Non-pigmented ciliary epithelial cell (primary cell): ENCODE measurements around the gene EXT2.
A peak's percentile ranks its signal among the peaks of the same experiment; 100 is the strongest.

Source experiments
- DNase-seq: peaks from one replicate; pipeline ENCODE4 v3.0.0-alpha.2; 2010; ENCODE audit warnings: low read depth

EXT2 gene

GRCh38 chr11:44205352-44205751, 109.9 kb downstream of the EXT2 start:
- no peak for DNase-seq

GRCh38 chr11:44205836-44206235, 110.4 kb downstream of the EXT2 start:
- DNase-seq = no peak

DNA sequence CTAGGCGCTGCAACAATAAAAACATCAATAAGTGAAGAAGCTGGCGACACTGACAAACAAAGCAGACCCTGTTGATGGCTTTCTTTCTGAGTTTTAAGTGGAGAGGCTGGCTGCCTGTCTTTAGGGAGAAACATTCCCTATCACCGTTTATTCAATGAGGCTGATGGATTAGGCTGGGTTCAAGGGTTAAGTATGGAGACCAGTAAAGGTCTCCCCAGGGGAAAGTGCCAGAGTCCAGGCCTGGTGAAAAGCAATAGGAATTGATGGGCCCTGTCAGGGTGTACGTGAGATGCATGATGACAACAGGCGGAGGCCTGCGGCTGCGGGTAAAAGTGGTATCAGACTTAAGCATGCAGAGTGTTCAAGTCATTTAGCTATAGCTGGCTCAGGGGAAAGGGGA, 111.8 kb downstream of the EXT2 start:
- no peak for DNase-seq

DNA sequence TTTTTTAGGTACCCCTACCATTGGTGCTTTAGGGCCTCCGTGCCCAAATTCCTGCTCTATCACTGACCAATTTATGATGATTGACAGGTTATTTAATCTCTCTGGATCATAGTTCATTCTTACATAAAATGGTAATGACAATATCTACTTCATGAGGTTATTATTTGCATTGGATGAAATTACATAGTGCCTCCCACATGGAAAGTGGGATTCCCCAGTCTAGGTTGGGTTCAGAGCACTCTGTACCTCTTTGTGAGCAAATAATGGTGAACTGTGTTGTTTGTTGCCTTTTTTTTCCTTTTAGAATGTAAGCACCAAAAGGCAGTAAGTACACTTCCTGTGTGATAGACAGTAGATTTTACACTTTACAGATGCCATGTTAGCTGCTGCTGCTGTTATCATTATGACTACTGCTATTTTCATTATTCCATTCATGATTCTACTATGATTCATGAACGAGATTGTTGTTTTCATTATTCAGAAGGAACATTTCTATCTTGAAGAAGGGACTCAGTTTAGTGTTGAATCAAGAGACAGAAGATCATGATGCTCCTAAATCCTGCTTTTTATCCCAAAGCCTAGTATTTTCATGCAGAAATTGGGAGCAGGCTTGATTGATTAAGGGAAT, 113.6 kb downstream of the EXT2 start:
- DNase-seq = no peak

DNA sequence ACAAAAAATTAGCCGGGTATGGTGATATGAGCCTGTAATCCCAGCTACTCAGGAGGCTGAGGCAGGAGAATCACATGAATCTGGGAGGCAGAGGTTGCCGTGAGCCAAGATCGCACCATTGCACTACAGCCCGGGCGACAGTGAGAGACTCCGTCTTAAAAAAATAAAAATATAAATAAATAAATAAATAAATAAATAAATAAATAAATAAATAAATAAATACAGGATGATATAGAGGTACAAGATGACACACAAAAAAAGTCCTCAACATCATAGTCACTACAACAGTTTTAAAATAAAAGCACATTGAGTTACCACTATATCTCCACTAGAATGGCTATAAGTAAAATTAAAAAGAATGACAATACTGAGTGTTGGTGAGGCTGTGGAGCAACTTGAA, 116.7 kb downstream of the EXT2 start:
- no peak for DNase-seq

- no peak for DNase-seq
Observed at GRCh38 chr11:44213148-44213547, 117.7 kb downstream of the EXT2 start.

- no peak for DNase-seq
Observed at GRCh38 chr11:44217432-44217831, 122.0 kb downstream of the EXT2 start.

DNA sequence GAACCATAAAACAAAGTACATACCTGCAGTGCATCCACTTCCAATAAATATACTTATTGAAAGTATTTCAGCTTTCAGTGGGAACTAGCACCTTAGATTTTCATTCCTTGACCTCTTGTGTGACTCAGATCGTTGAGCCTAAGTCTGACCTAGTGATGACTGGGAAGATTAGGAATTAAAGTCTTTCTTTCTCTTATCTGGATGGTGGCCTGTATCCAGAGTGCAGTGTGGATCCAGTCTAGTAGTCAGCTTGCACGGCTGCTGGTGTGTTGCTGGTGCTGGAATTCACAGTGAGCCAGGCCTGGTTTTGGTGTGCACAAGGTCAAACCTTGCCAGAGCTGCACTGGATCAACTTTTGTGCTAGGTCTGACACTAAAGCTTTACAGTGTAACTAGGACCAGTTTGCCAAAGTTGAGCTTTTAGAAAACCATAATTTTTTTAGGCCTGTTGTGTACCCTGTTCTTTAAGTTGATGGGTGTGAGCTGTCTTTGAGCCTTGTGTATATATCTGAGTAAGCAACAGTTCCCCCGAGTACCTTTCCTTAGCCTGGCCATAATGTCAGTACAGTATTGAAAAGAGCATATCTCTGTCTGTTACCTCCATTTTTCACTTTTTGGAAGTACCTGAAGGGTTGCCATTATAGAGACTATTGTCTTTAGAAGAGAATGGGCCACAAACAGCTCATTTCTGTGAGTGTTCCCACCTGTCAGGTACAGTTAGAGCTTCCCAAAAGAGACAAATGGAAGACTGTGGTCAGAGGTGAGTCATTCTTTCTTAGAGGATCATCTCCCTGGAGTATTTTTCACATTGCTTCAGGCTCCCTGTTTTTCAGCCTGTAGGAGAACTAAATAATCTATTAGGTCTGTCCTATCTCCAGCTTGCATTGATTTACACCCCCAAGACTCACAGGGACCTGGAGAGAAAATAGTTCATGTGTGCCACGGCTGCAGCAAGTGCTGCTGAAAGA, 124.6 kb downstream of the EXT2 start:
- DNase-seq = no peak

GRCh38 chr11:44221456-44221855, 126.0 kb downstream of the EXT2 start:
- DNase-seq = no peak

DNA sequence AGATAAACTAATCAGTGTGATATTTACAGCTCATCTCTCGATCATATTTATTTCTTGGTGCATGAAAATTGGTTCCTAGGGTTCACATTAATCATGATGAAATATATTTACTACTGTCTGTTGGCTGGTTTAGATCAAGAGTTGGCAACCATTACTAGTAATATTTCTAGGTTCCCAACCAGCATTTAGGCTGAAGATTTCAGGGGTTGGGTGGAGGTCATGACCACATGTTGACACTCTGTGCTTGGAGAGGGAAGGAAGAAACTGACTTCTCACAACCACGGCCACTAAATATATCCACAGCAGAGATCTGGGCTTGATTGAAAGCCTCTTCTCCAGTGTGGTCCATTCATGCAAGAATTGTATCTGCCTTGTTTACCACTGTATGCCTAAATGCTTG, 126.5 kb downstream of the EXT2 start:
- DNase-seq = no peak

DNA sequence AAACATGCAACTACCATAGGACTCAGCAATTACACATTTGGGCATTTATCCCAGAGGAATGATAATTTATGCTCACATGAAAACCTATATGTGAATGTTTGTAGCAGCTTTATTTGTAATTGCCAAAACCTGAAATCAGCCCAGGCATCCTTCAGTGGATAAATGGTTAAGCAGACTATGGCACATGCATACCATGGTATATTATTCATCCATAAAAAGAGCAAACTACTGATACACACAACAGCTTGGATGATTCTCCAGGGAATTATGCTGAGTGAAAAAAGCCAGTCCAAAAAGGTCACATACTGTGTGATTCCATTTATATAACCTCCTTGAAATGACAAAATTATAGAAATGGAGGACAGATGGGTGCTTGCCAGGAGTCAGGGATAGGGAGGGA, 127.8 kb downstream of the EXT2 start:
- DNase-seq = peak; percentile 23

GRCh38 chr11:44224867-44225501, 129.5 kb downstream of the EXT2 start:
- no peak for DNase-seq

GRCh38 chr11:44226490-44226889, 131.0 kb downstream of the EXT2 start:
- DNase-seq = no peak

GRCh38 chr11:44226945-44227344, 131.5 kb downstream of the EXT2 start:
- DNase-seq = no peak

DNA sequence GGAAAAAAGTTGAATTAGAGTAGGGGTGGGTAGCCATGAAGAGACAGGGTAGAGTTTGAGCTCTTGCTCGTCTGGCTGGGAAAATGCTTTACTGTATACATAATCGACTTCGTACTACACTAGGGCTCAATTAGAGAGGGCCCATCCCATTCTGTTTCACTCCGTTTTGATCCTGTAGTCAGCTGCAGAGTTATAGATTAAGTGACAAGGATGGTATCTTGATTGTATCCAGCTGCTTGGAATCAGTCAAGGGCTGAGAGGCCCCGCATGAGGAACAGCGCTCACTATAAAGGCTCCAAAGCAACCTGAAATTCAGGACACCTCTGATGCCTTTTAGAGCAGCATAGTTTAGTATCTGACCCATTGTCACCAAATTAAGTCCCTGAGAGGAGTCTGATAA, 132.9 kb downstream of the EXT2 start:
- DNase-seq = no peak

- no peak for DNase-seq
Observed at GRCh38 chr11:44229098-44229497, 133.6 kb downstream of the EXT2 start.

DNA sequence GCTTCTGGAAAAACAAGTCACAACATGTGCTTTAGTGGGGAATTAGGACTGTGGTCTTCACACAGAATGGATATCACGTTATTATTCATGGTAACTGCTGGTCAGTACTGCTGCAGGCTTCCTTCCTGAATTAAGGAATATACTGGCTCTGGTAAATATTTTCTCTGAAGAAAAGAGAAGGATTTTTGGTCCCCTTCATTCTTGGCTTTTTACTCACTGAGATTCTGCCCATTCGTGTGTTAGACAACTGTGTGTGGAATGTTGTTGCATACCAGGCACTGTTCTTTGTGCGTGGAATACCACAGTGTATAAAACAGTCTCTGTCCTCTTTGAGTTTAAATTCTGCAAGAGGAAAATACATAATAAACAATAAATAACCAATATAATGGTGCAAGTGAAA, 134.1 kb downstream of the EXT2 start:
- peak; percentile 31 for DNase-seq

GRCh38 chr11:44235765-44236201, 140.3 kb downstream of the EXT2 start:
- DNase-seq = no peak

DNA sequence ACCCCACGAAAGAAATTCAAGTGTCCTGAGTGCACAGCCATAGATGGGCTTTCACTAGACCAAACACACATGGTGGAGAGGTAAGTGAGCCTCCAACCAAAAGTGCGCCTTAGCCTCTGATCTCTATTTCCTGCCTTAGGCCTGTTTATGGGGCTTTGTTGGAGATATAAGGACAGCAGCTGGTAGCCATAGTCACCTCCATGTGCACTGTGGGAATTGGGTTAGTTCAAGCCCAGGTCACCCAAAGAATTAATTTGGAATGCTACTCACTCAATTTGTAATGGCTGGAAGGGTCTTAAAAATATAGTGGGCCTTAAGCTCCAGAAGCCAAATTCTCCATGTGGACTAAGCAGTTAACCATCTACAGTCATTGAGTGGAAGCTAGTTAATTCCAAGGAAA, 140.8 kb downstream of the EXT2 start:
- DNase-seq = no peak

DNA sequence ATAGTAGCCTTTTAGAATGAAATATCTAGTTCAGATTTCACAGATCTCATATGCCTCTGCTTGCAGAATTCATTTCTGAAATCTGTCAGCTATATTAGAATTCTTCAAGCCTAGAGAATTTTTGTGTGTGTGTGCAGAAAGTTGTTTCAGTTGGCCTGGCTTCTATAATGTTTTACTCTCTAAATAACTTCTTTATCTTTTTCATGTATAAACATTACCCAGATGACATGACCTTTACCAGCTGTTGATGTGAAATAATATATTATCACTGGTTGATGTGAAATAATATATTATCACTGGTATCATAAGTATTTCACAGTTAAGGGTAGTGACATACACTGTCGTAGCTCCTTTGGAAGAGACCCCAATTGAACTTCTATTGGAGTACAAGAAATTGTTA, 141.7 kb downstream of the EXT2 start:
- no peak for DNase-seq

DNA sequence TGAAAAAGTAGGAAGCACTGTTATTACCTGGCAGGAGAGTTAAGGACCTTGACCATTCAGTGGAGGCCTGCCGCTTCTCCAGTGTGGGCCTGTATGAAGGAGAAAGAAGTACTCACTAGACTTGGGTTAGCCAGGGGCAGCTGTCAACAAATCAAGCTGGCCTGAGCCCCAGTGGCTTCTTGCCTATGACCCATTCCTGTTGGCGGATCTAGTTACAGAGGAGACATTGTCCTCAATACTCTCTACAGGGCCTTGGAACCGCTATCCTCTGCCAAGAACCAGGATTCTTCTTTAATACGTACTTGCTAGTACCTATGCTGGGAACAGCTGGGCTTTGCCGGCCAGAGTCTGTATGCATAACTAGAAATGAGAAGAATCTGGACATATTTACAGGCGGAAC, 146.4 kb downstream of the EXT2 start:
- DNase-seq = no peak

- no peak for DNase-seq
Observed at GRCh38 chr11:44243086-44243485, 147.6 kb downstream of the EXT2 start.
